ENCODE measurements around the gene MAP1B.

DNA sequence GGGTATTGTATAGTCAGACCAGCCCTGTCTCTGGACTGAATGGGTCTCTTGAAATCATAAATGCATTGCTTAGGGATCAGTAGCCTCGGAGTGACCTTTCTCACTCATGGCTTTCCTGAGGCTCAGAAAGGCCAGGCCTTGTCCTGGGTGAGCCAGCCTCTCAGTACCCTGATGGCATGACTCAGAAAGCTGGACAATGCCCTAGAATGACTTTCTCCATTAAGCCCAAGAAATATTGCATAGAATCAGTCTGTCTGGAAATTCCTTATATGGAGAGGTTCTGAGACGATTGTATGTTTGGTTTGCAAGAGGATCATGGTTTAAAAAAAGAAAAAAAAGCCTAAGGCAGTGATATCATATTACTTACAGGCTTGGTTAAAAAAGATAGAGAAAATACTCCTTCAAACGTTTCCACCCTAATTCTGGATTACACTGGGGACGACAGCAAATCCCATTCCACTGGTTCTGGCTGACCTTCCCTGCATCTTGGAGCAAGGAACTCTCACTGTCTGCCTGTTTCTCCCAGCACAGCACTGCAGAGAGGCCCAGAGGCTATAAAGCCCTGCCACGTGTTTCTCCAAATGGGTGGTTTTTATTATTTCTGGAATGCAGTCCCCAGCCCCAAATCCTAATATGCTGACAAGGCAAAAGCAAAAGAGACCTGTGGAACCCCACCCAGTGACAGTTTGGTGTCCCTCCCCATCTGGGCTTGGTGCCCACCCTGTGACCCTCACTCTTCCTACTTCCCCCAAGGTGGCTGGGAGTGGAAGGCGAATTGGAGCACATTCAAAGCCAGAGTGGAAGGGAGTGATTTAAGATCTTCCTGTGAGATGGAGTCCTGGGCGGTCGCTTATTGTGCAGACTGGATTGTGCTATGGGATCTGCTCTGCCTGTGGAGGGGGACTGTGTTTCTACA is 34.4 kb downstream of the MAP1B start:
- TF ChIP-seq, protein P1, sequence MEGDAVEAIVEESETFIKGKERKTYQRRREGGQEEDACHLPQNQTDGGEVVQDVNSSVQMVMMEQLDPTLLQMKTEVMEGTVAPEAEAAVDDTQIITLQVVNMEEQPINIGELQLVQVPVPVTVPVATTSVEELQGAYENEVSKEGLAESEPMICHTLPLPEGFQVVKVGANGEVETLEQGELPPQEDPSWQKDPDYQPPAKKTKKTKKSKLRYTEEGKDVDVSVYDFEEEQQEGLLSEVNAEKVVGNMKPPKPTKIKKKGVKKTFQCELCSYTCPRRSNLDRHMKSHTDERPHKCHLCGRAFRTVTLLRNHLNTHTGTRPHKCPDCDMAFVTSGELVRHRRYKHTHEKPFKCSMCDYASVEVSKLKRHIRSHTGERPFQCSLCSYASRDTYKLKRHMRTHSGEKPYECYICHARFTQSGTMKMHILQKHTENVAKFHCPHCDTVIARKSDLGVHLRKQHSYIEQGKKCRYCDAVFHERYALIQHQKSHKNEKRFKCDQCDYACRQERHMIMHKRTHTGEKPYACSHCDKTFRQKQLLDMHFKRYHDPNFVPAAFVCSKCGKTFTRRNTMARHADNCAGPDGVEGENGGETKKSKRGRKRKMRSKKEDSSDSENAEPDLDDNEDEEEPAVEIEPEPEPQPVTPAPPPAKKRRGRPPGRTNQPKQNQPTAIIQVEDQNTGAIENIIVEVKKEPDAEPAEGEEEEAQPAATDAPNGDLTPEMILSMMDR (IDR thresholded peaks at IDR 0.05 in 2 of 3, conservative IDR thresholded peaks at IDR 0.05 in 1 of 3; ENCODE audit: control insufficient read depth in 2 of 3, extremely low read depth in 1 of 3, insufficient read depth in 1 of 3, low read depth in 3 of 3, low read length in 3 of 3): no peak
- TF ChIP-seq ZZZ3 (IDR thresholded peaks at IDR 0.05; ENCODE audit: control insufficient read depth, insufficient read length, low read depth) (no peak), MTA2 (IDR thresholded peaks at IDR 0.05; ENCODE audit: low read depth) (no peak), EP300 (IDR thresholded peaks at IDR 0.05; ENCODE audit: borderline replicate concordance in 1 of 2, control insufficient read depth in 1 of 2, low read depth in 2 of 2, low read length in 2 of 2) (no peak), ZNF274 (IDR thresholded peaks at IDR 0.05; ENCODE audit: insufficient read depth, insufficient read length) (no peak), BHLHE40 (IDR thresholded peaks at IDR 0.05; ENCODE audit: borderline replicate concordance in 1 of 2, low read depth in 2 of 2, low read length in 1 of 2) (no peak), EZH2 (IDR thresholded peaks at IDR 0.05; ENCODE audit: borderline replicate concordance, control insufficient read depth, low read depth, low read length) (no peak), CHD4 (IDR thresholded peaks at IDR 0.05) (no peak), CBX5 (IDR thresholded peaks at IDR 0.05; ENCODE audit: low read depth) (no peak)
- TF ChIP-seq, protein P2, sequence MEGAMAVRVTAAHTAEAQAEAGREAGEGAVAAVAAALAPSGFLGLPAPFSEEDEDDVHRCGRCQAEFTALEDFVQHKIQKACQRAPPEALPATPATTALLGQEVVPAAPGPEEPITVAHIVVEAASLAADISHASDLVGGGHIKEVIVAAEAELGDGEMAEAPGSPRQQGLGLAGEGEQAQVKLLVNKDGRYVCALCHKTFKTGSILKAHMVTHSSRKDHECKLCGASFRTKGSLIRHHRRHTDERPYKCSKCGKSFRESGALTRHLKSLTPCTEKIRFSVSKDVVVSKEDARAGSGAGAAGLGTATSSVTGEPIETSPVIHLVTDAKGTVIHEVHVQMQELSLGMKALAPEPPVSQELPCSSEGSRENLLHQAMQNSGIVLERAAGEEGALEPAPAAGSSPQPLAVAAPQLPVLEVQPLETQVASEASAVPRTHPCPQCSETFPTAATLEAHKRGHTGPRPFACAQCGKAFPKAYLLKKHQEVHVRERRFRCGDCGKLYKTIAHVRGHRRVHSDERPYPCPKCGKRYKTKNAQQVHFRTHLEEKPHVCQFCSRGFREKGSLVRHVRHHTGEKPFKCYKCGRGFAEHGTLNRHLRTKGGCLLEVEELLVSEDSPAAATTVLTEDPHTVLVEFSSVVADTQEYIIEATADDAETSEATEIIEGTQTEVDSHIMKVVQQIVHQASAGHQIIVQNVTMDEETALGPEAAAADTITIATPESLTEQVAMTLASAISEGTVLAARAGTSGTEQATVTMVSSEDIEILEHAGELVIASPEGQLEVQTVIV (IDR thresholded peaks at IDR 0.05; ENCODE audit: borderline replicate concordance, partially characterized antibody): no peak
- TF ChIP-seq, protein P3, sequence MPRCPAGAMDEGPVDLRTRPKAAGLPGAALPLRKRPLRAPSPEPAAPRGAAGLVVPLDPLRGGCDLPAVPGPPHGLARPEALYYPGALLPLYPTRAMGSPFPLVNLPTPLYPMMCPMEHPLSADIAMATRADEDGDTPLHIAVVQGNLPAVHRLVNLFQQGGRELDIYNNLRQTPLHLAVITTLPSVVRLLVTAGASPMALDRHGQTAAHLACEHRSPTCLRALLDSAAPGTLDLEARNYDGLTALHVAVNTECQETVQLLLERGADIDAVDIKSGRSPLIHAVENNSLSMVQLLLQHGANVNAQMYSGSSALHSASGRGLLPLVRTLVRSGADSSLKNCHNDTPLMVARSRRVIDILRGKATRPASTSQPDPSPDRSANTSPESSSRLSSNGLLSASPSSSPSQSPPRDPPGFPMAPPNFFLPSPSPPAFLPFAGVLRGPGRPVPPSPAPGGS (IDR thresholded peaks at IDR 0.05; ENCODE audit: borderline replicate concordance, insufficient read depth, low read depth, low read length, poor library complexity, severe bottlenecking): no peak
- TF ChIP-seq, protein P4, sequence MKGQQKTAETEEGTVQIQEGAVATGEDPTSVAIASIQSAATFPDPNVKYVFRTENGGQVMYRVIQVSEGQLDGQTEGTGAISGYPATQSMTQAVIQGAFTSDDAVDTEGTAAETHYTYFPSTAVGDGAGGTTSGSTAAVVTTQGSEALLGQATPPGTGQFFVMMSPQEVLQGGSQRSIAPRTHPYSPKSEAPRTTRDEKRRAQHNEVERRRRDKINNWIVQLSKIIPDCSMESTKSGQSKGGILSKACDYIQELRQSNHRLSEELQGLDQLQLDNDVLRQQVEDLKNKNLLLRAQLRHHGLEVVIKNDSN (IDR thresholded peaks at IDR 0.05; ENCODE audit: borderline replicate concordance, extremely low read length, insufficient read depth, low read depth, low read length): no peak

Data from GM12878 (cell line).